Stimulated activated CD8-positive, alpha-beta memory T cell treated with anti-CD3 and anti-CD28 coated beads, Interleukin-4, amount 100 ng/mL, for 48 hours (primary cell): Measurements from ENCODE around the gene MCEMP1.
A peak's percentile ranks its signal among the peaks of the same experiment; 100 is the strongest.

Experiments
- DNase-seq: peaks from one replicate; pipeline ENCODE4 v3.0.0-alpha.2; 2020

MCEMP1 gene

GRCh38 chr19:7643629-7644549 lies 33.0 kb upstream of the MCEMP1 start:
- peak; percentile 65 for DNase-seq

- DNase-seq = no peak
Measured at GRCh38 chr19:7644550-7644877, 32.4 kb upstream of the MCEMP1 start.

- no peak for DNase-seq
Measured at GRCh38 chr19:7645163-7645562, 31.7 kb upstream of the MCEMP1 start.

DNA sequence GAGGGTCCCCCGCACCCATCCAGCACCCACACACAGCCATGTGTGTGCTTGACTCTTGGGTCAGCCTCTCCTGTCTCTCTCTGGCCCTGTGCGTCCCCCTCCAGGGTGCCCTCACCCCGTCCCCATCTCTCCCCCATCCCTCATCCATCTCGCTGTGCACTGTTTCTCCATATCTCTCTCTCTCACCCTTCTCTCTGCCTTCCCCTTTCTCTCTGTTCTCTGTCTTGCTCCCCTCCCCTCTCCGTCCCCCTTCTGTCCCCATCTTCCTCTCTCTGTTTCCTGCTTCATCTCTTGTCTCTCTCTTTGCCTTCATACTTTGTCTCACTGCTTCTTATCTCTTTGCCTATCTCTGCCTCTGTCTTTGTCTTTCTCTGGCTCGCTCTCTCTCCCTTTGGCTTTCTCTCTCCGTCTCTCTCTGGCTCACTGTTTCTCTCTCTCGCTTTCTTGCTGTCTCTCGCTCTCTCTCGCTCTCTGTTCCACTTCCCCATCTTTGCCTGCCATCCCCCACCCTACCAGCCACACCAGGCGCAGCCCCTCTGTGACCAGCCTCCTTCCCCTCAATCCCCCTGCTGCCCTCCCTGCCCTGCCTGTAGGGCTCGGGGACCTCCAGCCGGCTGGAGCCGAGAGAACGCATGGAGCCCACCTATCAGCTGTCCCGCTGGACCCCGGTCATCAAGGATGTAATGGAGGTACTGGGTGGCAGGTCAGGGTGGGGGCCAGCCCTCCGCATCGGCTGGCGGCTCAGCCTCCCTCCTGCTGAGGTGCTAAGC lies 31.0 kb upstream of the MCEMP1 start:
- DNase-seq = no peak

DNA sequence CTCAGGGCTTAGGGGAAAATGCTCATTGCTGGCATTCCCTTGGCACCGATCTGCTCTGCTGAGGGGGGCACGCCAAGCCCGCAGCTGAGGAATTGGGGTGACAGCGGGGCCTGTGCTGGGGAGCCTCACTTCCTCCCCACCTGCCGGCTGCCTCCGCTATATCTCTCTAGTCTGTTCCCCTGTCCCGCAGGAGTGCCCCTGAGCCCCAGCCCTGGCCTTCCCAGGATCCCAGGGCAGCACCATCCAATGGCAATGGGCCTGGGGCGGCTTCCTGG lies 30.5 kb upstream of the MCEMP1 start:
- DNase-seq = no peak

DNA sequence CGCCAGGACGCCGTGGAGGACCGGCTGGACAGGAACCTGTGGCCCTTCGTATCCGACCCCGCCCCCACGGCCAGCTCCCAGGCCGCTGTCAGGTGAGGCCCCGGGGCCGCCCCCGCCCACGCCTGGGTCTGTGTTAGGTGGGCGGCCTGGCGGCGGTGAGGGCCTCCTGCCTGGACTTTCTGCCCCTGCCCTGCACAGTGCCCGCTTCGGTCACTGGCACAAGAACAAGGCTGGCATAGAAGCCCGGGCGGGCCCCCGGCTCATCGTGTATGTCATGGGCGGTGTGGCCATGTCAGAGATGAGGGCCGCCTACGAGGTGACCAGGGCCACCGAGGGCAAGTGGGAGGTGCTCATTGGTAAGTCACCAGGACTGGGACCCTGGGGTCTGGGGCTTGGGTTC lies 29.7 kb upstream of the MCEMP1 start:
- no peak for DNase-seq

- DNase-seq = no peak
Measured at GRCh38 chr19:7648265-7649014, 28.4 kb upstream of the MCEMP1 start.

GRCh38 chr19:7650148-7650547 lies 26.7 kb upstream of the MCEMP1 start:
- DNase-seq = no peak

- DNase-seq = peak; percentile 93
Measured at GRCh38 chr19:7652061-7652641, 24.7 kb upstream of the MCEMP1 start.

GRCh38 chr19:7654401-7654800 lies 22.5 kb upstream of the MCEMP1 start:
- no peak for DNase-seq

DNA sequence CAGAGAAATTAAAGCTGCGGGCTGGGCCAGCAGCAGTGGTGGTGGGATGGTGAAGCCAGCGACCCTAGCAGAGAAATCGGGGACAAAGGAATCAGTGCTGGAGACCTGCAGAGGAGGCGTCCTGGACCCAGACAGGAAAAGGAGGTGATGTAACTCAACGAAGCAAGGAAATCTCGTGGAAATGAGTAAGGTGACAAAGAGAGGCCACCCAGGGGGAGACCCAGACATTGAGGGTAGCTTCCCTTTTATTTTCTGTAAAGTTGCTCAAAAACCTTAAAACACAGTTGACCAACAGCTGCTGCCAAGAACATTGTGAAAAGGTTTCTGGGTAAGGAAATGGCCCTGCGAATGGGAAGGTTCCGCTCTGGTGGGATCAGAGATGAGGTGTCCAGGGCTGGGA lies 21.3 kb upstream of the MCEMP1 start:
- no peak for DNase-seq

DNA sequence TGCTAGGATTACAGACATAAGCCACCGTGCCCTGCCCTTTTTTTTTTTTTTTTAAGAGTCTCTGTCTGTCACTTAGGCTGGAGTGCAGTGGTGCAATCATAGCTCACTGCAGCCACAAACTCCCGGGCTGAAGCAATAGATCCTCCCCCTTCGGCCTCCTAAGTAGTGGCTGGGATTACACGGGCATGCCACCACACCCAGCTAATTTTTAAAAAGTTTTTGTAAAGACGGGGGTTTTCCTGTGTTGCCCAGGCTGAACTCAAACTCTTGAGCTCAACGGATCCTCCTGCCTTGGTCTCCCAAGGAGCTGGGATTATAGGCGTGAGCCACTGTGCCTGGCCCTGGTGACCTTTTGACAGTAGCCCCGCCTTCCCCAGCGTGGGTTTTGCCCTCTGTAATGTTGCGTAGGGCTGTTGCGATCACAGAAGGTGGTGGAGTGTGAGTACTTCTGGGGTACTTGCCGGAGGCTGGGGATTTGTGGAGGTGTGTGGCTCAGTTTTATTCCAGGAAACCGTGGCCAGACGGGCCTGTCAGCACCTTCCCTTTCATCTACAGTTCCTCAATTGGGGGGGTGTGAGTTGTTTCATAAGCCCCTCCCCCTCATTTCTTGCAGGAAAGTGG lies 19.6 kb upstream of the MCEMP1 start:
- peak; percentile 67 for DNase-seq

GRCh38 chr19:7658219-7658686 lies 18.6 kb upstream of the MCEMP1 start:
- peak; percentile 54 for DNase-seq

GRCh38 chr19:7661744-7662538 lies 14.9 kb upstream of the MCEMP1 start:
- no peak for DNase-seq

- DNase-seq = no peak
Measured at GRCh38 chr19:7662657-7663056, 14.2 kb upstream of the MCEMP1 start.

- DNase-seq = no peak
Measured at GRCh38 chr19:7663706-7664105, 13.2 kb upstream of the MCEMP1 start.

DNA sequence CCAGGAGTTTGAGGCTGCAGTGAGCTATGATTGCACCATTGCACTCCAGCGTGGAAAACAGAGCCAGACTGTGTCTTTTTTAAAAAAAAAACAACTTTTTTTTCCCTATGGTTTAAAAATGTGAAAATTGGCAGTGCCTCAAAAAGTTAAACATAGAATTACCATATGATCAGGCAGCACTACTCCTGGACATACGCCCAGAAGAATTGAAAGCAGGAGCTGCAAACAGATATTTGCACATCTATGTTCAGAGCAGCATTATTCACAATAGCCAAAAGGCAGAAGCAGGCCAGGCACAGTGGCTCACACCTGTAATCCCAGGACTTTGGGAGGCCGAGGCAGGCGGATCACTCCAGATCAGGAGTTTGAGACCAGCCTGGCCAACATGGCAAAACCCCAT lies 11.8 kb upstream of the MCEMP1 start:
- no peak for DNase-seq

- no peak for DNase-seq
Measured at GRCh38 chr19:7668842-7669241, 8.0 kb upstream of the MCEMP1 start, which contains the start of gene RETN. Gene RETN (plus strand): TSS chr19:7669049. CDS start chr19:7669327, 278 bp downstream.

DNA sequence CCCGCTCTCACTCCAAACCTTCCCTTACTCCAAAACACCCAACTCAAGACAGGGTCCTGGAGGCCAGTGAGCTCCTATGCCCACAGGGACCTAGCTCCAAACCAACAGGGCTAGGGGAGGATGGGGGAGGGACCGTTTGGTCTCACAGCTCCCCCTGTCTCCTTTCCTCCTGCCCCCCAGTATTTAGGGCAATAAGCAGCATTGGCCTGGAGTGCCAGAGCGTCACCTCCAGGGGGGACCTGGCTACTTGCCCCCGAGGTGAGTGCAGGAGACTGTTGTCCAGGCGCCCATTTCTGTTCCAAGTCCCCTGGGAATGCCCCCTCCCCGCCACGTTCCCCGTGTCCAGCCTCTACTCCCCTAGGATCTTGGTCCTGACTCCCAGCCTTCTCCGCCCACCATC lies 7.2 kb upstream of the MCEMP1 start:
- DNase-seq = no peak

DNA sequence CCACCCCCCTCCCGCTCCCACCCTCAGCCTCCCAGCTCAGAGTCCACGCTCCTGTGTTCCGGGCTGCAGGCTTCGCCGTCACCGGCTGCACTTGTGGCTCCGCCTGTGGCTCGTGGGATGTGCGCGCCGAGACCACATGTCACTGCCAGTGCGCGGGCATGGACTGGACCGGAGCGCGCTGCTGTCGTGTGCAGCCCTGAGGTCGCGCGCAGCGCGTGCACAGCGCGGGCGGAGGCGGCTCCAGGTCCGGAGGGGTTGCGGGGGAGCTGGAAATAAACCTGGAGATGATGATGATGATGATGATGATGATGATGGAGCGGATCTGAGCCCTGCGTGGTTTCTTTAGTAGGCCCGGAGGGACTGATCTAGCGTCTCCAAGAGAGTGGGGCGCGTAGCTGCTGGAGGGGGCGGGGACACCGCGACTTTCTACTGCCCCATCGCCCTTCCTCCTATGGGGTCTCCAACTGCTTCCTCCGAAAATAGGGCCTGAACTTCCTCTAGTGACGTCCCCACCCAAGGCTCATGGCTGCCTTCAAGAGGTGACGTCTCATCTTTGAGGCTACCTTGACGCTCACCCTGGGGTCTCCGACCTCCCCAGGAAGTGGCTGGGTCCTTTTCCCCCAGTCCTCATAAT lies 6.6 kb upstream of the MCEMP1 start:
- no peak for DNase-seq

DNA sequence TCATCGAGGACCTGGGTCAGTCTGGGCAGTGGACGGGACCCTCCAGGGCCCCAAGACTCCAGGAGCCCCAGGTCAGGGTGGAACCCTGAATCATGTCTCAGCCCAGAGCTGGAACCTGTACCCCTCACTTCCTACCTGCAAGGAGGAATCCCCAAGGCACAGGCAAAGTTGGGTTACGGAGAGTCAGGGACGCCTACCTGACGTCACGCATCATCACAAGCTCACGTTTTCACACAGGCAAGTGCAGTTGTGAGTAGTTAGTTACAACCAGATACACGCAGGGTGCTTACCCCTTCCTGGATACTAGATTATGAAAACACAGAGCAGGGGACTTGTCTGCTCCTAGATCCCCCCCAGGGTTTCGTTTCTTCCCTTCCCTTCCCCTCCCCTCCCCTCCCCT lies 6.1 kb upstream of the MCEMP1 start:
- no peak for DNase-seq
